ENCODE data around the gene AGPS. TPM values are rescaled to one million over a fixed set of nuclear protein-coding genes. Genes with fewer than 3 reads are reported as not detected.

AGPS gene
- total and polyA plus RNA-seq, 2 of the 13 experiments (the other 11 are each of a cell fraction or from before 2014, with no cell fraction given) = 39.4 to 99.0 TPM

DNA sequence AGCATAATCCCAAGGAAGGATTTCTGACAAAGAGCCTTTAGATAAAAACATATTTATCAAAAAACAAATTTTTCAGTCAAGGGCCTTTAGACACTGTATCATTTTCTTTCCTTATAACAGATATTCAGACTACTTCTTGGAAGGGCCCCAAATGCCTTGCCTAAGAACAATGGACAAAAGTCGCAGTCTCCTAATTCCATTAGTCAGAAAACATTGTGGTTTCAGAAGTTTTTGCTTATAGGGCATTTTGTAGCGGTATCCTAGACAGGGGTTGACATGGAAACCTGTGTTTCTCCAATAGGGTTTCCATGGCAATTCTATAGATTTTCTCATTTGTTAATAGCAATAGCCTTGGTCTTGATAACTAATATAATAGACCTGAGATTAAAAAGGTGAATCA is 36.7 kb upstream of the AGPS start:
- no peak overlapping the region for H3K9ac ChIP-seq (ENCODE audit: insufficient read depth, low read depth, low read length)
- DNase-seq (ENCODE audit: low spot score) (no peak), FAIRE-seq (no peak), ATAC-seq (no peak)
- POLR2A ChIA-PET = no interaction called here
- no peaks in the 10 kb centered on the region for H3K9me3 ChIP-seq (ENCODE audit: low read length)
- H3K36me3 ChIP-seq (replicated peaks in 1 of 2; ENCODE audit: control insufficient read depth in 1 of 2, insufficient read depth in 2 of 2, low read length in 2 of 2) = no peaks in the 10 kb centered on the region
- H3K79me2 ChIP-seq (ENCODE audit: insufficient read depth, low read length) = no peaks in the 10 kb centered on the region
- no peaks in the 10 kb centered on the region for H3K27me3 ChIP-seq (ENCODE audit: control insufficient read depth in 1 of 2, insufficient read depth in 2 of 2, low read length in 2 of 2)
- no peaks in the 10 kb centered on the region for H4K20me1 ChIP-seq (ENCODE audit: insufficient read depth, low read length)
- intact Hi-C loops (cut with micrococcal nuclease; ENCODE audit: unreplicated experiment) (no loop called here), in situ Hi-C loops (cut with HindIII; ENCODE audit: extremely low pct_ligation_motif_present, low pct_unique_long_range_greater_than_20kb) (no loop called here)
- TF ChIP-seq ZNF850 (CRISPR knock-in tag; conservative IDR thresholded peaks at IDR 0.05) = no peak
- no peak for TF ChIP-seq THAP11 (CRISPR knock-in tag; IDR thresholded peaks at IDR 0.05)
- TF ChIP-seq MAFK (conservative IDR thresholded peaks at IDR 0.05 in 1 of 2, IDR thresholded peaks at IDR 0.05 in 1 of 2; ENCODE audit: low read length in 2 of 2) = peak; percentile 54 to 62
- TF ChIP-seq, protein P1, sequence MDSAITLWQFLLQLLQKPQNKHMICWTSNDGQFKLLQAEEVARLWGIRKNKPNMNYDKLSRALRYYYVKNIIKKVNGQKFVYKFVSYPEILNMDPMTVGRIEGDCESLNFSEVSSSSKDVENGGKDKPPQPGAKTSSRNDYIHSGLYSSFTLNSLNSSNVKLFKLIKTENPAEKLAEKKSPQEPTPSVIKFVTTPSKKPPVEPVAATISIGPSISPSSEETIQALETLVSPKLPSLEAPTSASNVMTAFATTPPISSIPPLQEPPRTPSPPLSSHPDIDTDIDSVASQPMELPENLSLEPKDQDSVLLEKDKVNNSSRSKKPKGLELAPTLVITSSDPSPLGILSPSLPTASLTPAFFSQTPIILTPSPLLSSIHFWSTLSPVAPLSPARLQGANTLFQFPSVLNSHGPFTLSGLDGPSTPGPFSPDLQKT (CRISPR knock-in tag; IDR thresholded peaks at IDR 0.05; ENCODE audit: borderline replicate concordance) = no peak
- TF ChIP-seq MAFF (IDR thresholded peaks at IDR 0.05; ENCODE audit: low read depth, low read length) = peak; percentile 59
- H3K4me2 ChIP-seq (ENCODE audit: low read depth, low read length) = no peak overlapping the region
- no peak overlapping the region for H3K4me3 ChIP-seq (replicated peaks in 1 of 3; ENCODE audit: insufficient read depth in 1 of 3, low read depth in 2 of 3, low read length in 3 of 3)
- no TSS peak for BruUV-seq (replicated peaks)
- peaks cover 32% of the 10 kb centered on the region for H3K4me1 ChIP-seq (ENCODE audit: insufficient read depth, low read length)
- WGBS (ENCODE audit: low lambda C conversion rate) = 100% methylated on average over 2 of the region's 2 CpGs
- CTCF ChIA-PET (ENCODE audit: low intra/inter-chr PET ratio, low total read pairs) = no interaction called here
- no peak overlapping the region for H2AFZ ChIP-seq (ENCODE audit: low read length)
- no peak overlapping the region for H3K27ac ChIP-seq (ENCODE audit: extremely low read length, insufficient read depth, low read length)

DNA sequence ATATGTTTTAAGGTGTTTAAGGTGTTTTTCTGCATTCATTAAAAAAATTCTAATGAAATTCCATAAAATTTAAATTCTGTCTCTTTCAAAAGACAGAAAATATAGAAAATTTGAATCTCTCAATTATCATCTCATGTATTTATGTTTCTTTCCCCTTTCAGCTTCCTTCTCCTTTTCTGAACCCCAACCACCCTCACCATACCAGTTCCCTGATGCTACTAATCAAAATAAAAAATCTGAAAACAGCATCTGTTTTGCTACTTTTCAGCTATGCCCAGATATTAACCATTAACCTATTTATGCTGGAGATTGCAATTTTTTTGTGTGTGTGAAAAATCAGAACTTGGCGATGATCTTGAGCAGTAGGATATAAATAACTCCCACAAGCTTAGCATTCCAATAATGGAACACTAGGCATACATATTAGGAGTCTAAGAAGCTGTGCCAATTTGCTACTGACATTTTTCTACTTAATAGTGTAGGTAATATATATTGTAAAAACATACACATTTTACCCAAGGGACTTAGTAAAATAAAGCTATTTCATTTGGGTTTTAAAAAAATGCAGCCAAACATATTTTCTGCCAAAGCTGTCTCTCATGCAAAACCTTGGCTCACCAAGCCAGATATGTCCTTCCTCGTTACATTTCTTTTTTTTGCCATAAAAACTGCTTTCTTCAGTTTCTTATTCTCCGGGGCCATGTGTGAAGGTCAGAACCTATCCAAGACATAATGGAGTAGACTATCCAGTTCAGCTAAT is 32.6 kb upstream of the AGPS start:
- WGBS (ENCODE audit: low lambda C conversion rate) = 97% methylated on average over 3 of the region's 3 CpGs
- Histone ChIP-seq H3K36me3 (replicated peaks in 1 of 2; ENCODE audit: control insufficient read depth in 1 of 2, insufficient read depth in 2 of 2, low read length in 2 of 2) (no peaks in the 10 kb centered on the region), H4K20me1 (ENCODE audit: insufficient read depth, low read length) (no peaks in the 10 kb centered on the region), H3K27me3 (ENCODE audit: control insufficient read depth in 1 of 2, insufficient read depth in 2 of 2, low read length in 2 of 2) (no peaks in the 10 kb centered on the region), H3K9ac (ENCODE audit: insufficient read depth, low read depth, low read length) (no peak overlapping the region), H3K9me3 (ENCODE audit: low read length) (no peaks in the 10 kb centered on the region), H3K27ac (ENCODE audit: extremely low read length, insufficient read depth, low read length) (no peak overlapping the region), H2AFZ (ENCODE audit: low read length) (no peak overlapping the region), H3K79me2 (ENCODE audit: insufficient read depth, low read length) (no peaks in the 10 kb centered on the region), H3K4me2 (ENCODE audit: low read depth, low read length) (no peak overlapping the region), H3K4me1 (ENCODE audit: insufficient read depth, low read length) (peaks cover 3% of the 10 kb centered on the region; the same call in 1 of the 2 replicates), H3K4me3 (replicated peaks in 1 of 3; ENCODE audit: insufficient read depth in 1 of 3, low read depth in 2 of 3, low read length in 3 of 3) (no peak overlapping the region)
- CTCF ChIA-PET (ENCODE audit: low intra/inter-chr PET ratio, low total read pairs) = no interaction called here
- ATAC-seq (no peak), DNase-seq (ENCODE audit: low spot score) (no peak), FAIRE-seq (no peak)
- intact Hi-C loops (cut with micrococcal nuclease; ENCODE audit: unreplicated experiment) (no loop called here), in situ Hi-C loops (cut with HindIII; ENCODE audit: extremely low pct_ligation_motif_present, low pct_unique_long_range_greater_than_20kb) (no loop called here)
- POLR2A ChIA-PET = interaction anchor here (2.2 kb wide), 1 partner anchor 32 kb away, joined by 8 read pairs; the partner anchor contains the start of gene AGPS
- BruUV-seq (replicated peaks) = no TSS peak
- no peak for TF ChIP-seq YEATS4 (CRISPR knock-in tag; IDR thresholded peaks at IDR 0.05; ENCODE audit: borderline replicate concordance)
- TF ChIP-seq, protein P2, sequence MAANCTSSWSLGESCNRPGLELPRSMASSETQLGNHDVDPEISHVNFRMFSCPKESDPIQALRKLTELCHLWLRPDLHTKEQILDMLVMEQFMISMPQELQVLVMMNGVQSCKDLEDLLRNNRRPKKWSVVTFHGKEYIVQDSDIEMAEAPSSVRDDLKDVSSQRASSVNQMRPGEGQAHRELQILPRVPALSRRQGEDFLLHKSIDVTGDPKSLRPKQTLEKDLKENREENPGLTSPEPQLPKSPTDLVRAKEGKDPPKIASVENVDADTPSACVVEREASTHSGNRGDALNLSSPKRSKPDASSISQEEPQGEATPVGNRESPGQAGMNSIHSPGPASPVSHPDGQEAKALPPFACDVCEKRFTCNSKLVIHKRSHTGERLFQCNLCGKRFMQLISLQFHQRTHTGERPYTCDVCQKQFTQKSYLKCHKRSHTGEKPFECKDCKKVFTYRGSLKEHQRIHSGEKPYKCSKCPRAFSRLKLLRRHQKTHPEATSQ (CRISPR knock-in tag; IDR thresholded peaks at IDR 0.05; ENCODE audit: borderline replicate concordance) = no peak
- no peak for TF ChIP-seq TBX2 (CRISPR knock-in tag; IDR thresholded peaks at IDR 0.05; ENCODE audit: borderline replicate concordance)
- TF ChIP-seq, protein P3, sequence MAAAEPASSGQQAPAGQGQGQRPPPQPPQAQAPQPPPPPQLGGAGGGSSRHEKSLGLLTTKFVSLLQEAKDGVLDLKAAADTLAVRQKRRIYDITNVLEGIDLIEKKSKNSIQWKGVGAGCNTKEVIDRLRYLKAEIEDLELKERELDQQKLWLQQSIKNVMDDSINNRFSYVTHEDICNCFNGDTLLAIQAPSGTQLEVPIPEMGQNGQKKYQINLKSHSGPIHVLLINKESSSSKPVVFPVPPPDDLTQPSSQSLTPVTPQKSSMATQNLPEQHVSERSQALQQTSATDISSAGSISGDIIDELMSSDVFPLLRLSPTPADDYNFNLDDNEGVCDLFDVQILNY (CRISPR knock-in tag; conservative IDR thresholded peaks at IDR 0.05) = no peak
- no peak for TF ChIP-seq SMAD3 (CRISPR knock-in tag; IDR thresholded peaks at IDR 0.05)
- no peak for TF ChIP-seq KAT7 (CRISPR knock-in tag; IDR thresholded peaks at IDR 0.05; ENCODE audit: borderline replicate concordance)
- no peak for TF ChIP-seq ZKSCAN5 (CRISPR knock-in tag; IDR thresholded peaks at IDR 0.05)
- TF ChIP-seq, protein P4, sequence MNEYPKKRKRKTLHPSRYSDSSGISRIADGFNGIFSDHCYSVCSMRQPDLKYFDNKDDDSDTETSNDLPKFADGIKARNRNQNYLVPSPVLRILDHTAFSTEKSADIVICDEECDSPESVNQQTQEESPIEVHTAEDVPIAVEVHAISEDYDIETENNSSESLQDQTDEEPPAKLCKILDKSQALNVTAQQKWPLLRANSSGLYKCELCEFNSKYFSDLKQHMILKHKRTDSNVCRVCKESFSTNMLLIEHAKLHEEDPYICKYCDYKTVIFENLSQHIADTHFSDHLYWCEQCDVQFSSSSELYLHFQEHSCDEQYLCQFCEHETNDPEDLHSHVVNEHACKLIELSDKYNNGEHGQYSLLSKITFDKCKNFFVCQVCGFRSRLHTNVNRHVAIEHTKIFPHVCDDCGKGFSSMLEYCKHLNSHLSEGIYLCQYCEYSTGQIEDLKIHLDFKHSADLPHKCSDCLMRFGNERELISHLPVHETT (CRISPR knock-in tag; conservative IDR thresholded peaks at IDR 0.05) = no peak
